Thymus (tissue), 11 donors: Measurements from ENCODE around the gene TSTD2. TPM values are rescaled to one million over a fixed set of nuclear protein-coding genes. Genes with fewer than 3 reads are reported as not detected.

Experiments
- DNase-seq, 9 donors: peaks; one replicate each; pipeline ENCODE4 v3.0.0-alpha.2; 2013; ENCODE audit warnings: low spot score in 9 of 9, low read depth in 6 of 9, missing footprints in 1 of 9
- H3K27ac ChIP-seq, 2 donors: one replicate each; pipeline ENCODE4 v1.5.1; 2013; ENCODE audit warnings: control low read depth in 1 of 2, low read depth in 1 of 2, low read length in 1 of 2, mild to moderate bottlenecking in 1 of 2, moderate library complexity in 1 of 2
- H3K27me3 ChIP-seq, 2 donors: one replicate each; pipeline ENCODE4 v1.5.1; 2013; ENCODE audit warnings: low read length in 1 of 2; ENCODE audit not compliant: control insufficient read depth in 2 of 2, insufficient read depth in 1 of 2
- H3K36me3 ChIP-seq, 2 donors: one replicate each; pipeline ENCODE4 v1.5.1; 2013; ENCODE audit warnings: low read length in 1 of 2, mild to moderate bottlenecking in 1 of 2, moderate library complexity in 1 of 2; ENCODE audit not compliant: control insufficient read depth in 2 of 2, insufficient read depth in 2 of 2
- H3K4me1 ChIP-seq, 2 donors: one replicate each; pipeline ENCODE4 v1.5.1; 2013; ENCODE audit warnings: low read length in 2 of 2; ENCODE audit not compliant: control insufficient read depth in 2 of 2, insufficient read depth in 2 of 2
- H3K4me3 ChIP-seq, 2 donors: one replicate each; pipeline ENCODE4 v1.5.1; 2013; ENCODE audit warnings: low read length in 2 of 2, control low read depth in 1 of 2, mild to moderate bottlenecking in 1 of 2
- H3K9me3 ChIP-seq, 2 donors: one replicate each; pipeline ENCODE4 v1.5.1; 2013; ENCODE audit warnings: low read length in 1 of 2, mild to moderate bottlenecking in 1 of 2; ENCODE audit not compliant: control insufficient read depth in 2 of 2, insufficient read depth in 1 of 2
- WGBS: extraction: QIAGEN DNeasy Blood & Tissue Kit; methylation state at CpG from one replicate; pipeline ENCODE4 v1.1.7; 2013; 5-methylcytosine and 5-hydroxymethylcytosine counted together
- polyA plus RNA-seq: library from polyadenylated mRNA; stranded (reverse); fragments of 200-250 nt; gene quantifications from one replicate; pipeline ENCODE4 v1.2.3, GENCODE V29; 2013
- total RNA-seq: library from RNA; stranded (reverse); fragments of 120-200 nt; gene quantifications from one replicate; pipeline ENCODE4 v1.2.4, GENCODE V29; 2013
- donor health status: healthy.

The TSTD2 gene
- total and polyA plus RNA-seq, 2 donors = 16.0 to 19.6 TPM

DNA sequence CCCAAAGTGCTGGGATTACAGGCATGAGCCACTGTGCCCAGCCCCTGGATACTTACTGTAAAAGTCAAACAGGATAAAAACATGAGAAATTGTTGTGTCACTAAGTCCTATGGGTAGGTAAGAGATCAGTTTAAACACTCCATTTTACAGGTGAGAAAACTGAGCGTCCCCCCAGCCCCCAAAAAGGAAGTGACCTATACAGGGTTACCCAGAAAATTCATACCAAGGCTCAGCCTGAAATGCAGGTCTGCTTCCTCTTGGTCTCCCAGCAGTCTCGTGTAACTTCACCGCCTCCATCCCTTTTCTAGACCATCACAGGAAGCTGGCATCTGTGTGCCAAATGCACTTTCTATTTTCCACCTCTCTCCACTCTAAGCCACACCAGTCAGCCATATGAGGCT lies 74.5 kb downstream of the TSTD2 start:
- Histone ChIP-seq H3K36me3 (no peaks in the 10 kb centered on the region), H3K9me3 (no peaks in the 10 kb centered on the region), H3K4me3 (no peak overlapping the region), H3K4me1 (no peaks in the 10 kb centered on the region), H3K27me3 (peaks cover 0 to 4% of the 10 kb centered on the region in 2 donors), H3K27ac (no peak overlapping the region)
- DNase-seq = no peak
- WGBS = 5% methylated on average over 3 of the region's 3 CpGs

DNA sequence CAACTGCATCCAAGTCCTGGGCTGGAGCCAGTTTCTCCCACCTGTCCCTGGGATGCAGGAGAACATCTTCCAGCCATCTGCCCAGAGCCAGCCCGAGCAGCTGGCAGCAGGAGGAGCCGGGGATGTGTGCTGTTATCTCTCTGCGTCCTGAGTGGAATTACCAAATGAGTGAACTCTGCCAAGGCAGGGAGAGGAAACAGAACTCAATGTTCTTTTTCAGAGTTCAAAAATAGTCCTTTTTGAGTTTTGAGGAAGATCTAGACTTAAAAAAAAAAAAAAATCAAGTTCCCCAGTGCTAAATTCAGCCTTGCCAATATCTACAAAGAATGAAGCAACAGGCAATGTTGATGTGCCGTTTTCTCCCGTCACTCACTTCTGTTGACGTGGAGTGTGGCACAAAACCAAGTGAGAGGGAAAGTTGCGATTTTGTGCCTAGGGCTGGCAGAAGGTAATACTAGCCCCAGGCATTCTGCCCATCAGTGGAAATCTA lies 75.5 kb downstream of the TSTD2 start:
- no peak overlapping the region for H3K4me3 ChIP-seq
- 38% methylated on average over 7 of the region's 7 CpGs for WGBS
- no peak overlapping the region for H3K27ac ChIP-seq
- no peaks in the 10 kb centered on the region for H3K4me1 ChIP-seq
- H3K27me3 ChIP-seq = peaks cover 0 to 4% of the 10 kb centered on the region in 2 donors
- H3K9me3 ChIP-seq = no peaks in the 10 kb centered on the region
- DNase-seq = no peak
- H3K36me3 ChIP-seq = no peaks in the 10 kb centered on the region

DNA sequence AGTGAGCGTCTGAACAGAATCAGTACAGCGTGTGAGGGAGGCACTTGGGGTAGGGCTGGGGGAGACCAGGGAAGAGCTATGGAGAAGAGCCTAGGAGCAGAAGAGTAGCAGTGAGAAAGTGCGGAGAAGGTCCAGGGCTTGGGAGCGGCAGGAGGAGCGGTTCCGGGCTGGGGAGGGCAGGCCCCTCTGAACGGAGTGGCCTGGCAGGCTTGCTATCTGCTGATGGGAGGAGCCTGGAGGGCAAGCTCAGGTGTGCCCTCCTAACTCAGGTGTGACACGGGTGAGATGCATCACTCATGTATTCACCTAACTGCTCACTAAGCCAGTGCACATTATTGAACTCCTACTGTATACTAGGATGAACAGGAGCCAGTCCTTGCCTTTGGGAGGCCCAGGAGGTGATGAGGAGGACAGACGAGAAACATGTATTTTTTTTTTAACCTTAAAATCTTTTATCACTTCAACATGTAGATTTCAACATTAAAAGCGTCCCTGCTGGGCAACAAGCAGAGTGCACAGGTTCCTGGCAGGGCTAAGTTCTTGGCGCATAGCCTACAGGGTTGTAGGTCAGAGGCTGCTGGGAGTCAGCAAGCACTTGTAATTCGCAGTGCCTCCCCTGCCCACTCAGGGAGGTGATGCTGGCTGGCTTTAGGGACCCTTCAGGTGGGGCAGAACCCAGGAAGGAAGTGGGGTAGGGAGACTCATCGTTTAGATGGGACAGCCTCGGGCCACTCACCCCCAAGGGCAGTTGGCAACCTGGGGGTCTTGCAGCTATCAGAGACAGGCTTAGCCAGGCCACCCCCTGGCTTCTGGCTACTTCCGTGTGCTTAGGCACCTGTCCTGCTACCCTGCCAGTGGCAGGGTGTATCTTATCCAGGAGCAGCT lies 76.2 kb downstream of the TSTD2 start:
- no peak overlapping the region for H3K4me3 ChIP-seq
- no peak overlapping the region for H3K27ac ChIP-seq
- no peaks in the 10 kb centered on the region for H3K9me3 ChIP-seq
- no peaks in the 10 kb centered on the region for H3K4me1 ChIP-seq
- WGBS = 82% methylated on average over 15 of the region's 15 CpGs
- peaks cover 0 to 4% of the 10 kb centered on the region in 2 donors for H3K27me3 ChIP-seq
- H3K36me3 ChIP-seq = no peaks in the 10 kb centered on the region
- DNase-seq = no peak

- H3K27ac ChIP-seq = no peak overlapping the region
- WGBS = 98% methylated on average over 10 of the region's 10 CpGs
- H3K4me1 ChIP-seq = no peaks in the 10 kb centered on the region
- H3K36me3 ChIP-seq = no peaks in the 10 kb centered on the region
- H3K4me3 ChIP-seq = no peak overlapping the region
- peaks cover 0 to 4% of the 10 kb centered on the region in 2 donors for H3K27me3 ChIP-seq
- no peaks in the 10 kb centered on the region for H3K9me3 ChIP-seq
- no peak for DNase-seq
Measured at GRCh38 chr9:97556036-97556720, 77.0 kb downstream of the TSTD2 start.

- 90% methylated on average over 15 of the region's 15 CpGs for WGBS
- peaks cover 0 to 4% of the 10 kb centered on the region in 2 donors for H3K27me3 ChIP-seq
- H3K36me3 ChIP-seq = no peaks in the 10 kb centered on the region
Measured at GRCh38 chr9:97555164-97555563, 78.0 kb downstream of the TSTD2 start.

GRCh38 chr9:97554566-97555075 lies 78.5 kb downstream of the TSTD2 start:
- Histone ChIP-seq H3K27ac (no peak overlapping the region), H3K4me1 (no peaks in the 10 kb centered on the region)
- WGBS = 97% methylated on average over 6 of the region's 6 CpGs

More at GRCh38 chr9:97555164-97555563, 78.0 kb downstream of the TSTD2 start:
- H3K4me3 ChIP-seq = no peak overlapping the region
- H3K4me1 ChIP-seq = no peaks in the 10 kb centered on the region
- H3K27ac ChIP-seq = no peak overlapping the region
- no peak for DNase-seq
- no peaks in the 10 kb centered on the region for H3K9me3 ChIP-seq

GRCh38 chr9:97553841-97554240 lies 79.3 kb downstream of the TSTD2 start:
- no peak overlapping the region for H3K27ac ChIP-seq
- no peak overlapping the region for H3K4me3 ChIP-seq
- 94% methylated on average over 5 of the region's 5 CpGs for WGBS
- peaks cover 0 to 4% of the 10 kb centered on the region in 2 donors for H3K27me3 ChIP-seq
- no peaks in the 10 kb centered on the region for H3K9me3 ChIP-seq
- H3K36me3 ChIP-seq = no peaks in the 10 kb centered on the region
- DNase-seq = no peak
- no peaks in the 10 kb centered on the region for H3K4me1 ChIP-seq

More at GRCh38 chr9:97554566-97555075, 78.5 kb downstream of the TSTD2 start:
- Histone ChIP-seq H3K36me3 (no peaks in the 10 kb centered on the region), H3K9me3 (no peaks in the 10 kb centered on the region), H3K4me3 (no peak overlapping the region), H3K27me3 (peaks cover 0 to 4% of the 10 kb centered on the region in 2 donors)
- DNase-seq = no peak

DNA sequence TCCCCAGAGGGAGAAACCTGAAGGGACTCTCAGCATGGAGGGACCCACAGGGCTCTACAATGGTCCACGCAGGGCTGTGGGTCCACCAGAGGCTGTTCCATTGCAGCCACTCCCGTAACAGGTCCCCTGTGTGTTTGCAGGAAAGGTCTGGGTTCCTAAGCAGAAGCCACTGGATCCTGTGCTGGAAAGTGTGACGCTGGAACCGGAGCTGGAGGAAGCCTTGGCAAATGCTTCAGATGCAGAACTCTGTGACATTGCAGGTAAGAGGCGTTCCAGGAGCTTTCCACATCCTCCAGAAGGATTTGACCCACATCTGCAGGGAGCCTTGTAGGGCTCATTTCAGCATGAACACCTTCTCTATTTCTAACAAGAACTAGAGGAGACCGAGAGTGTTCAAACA lies 80.0 kb downstream of the TSTD2 start:
- Histone ChIP-seq H3K9me3 (no peaks in the 10 kb centered on the region), H3K27me3 (peaks cover 0 to 4% of the 10 kb centered on the region in 2 donors), H3K36me3 (no peaks in the 10 kb centered on the region), H3K4me1 (no peaks in the 10 kb centered on the region), H3K27ac (no peak overlapping the region), H3K4me3 (no peak overlapping the region)
- WGBS = 93% methylated on average over 6 of the region's 6 CpGs
- DNase-seq = no peak

GRCh38 chr9:97551308-97551707 lies 81.9 kb downstream of the TSTD2 start:
- WGBS = 98% methylated on average over 5 of the region's 5 CpGs
- no peaks in the 10 kb centered on the region for H3K9me3 ChIP-seq
- no peaks in the 10 kb centered on the region for H3K4me1 ChIP-seq
- no peaks in the 10 kb centered on the region for H3K36me3 ChIP-seq
- no peak for DNase-seq
- H3K27ac ChIP-seq = no peak overlapping the region
- H3K27me3 ChIP-seq = no peaks in the 10 kb centered on the region
- H3K4me3 ChIP-seq = no peak overlapping the region
